GM21717 (cell line): ENCODE data around the gene CPSF6.
"Not testable (repeated sequence)": the region's sequence is repeated elsewhere in the genome, so short reads cannot be mapped to it uniquely, and the experiment has no call there.

ENCODE experiments used
- ATAC-seq: cut with Tn5 transposase; IDR thresholded peaks from one replicate; pipeline ENCODE4 v1.9.1; 2021; ENCODE audit warnings: mild to moderate bottlenecking, moderate library complexity; ENCODE audit not compliant: unreplicated experiment

The CPSF6 gene, protein sequence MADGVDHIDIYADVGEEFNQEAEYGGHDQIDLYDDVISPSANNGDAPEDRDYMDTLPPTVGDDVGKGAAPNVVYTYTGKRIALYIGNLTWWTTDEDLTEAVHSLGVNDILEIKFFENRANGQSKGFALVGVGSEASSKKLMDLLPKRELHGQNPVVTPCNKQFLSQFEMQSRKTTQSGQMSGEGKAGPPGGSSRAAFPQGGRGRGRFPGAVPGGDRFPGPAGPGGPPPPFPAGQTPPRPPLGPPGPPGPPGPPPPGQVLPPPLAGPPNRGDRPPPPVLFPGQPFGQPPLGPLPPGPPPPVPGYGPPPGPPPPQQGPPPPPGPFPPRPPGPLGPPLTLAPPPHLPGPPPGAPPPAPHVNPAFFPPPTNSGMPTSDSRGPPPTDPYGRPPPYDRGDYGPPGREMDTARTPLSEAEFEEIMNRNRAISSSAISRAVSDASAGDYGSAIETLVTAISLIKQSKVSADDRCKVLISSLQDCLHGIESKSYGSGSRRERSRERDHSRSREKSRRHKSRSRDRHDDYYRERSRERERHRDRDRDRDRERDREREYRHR

DNA sequence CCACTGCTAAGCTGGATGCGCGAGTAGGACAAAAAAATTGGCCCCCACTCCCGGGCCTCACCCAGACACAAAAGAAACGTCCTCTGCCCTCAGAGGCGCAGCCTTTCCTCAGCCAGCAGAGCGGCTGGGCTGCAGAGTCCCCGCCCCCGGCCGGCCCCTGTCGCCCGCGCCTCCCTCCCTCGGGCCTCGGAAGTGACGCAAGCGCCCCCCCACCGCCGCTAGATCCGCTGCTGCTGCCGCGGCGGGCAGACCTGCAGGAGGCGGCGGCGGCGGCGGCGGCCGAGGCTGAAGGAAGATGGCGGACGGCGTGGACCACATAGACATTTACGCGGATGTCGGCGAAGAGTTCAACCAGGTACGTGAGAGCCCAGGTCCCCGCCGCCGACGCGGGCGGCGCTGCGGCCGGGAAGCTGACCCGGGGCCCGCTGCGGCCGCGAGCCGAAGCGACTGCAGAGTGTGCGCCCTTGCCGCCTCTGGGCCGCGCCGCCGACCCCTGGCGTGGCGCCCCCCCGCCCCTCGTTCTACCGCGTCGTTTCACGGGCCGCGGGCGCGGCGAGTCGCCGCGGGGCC is at the start of gene CPSF6:
CPSF6 (plus strand) TSS at position 218 of the 570 bp plus-strand sequence; CDS start at position 296, 78 bp downstream.
- peak; percentile 92 for ATAC-seq

DNA sequence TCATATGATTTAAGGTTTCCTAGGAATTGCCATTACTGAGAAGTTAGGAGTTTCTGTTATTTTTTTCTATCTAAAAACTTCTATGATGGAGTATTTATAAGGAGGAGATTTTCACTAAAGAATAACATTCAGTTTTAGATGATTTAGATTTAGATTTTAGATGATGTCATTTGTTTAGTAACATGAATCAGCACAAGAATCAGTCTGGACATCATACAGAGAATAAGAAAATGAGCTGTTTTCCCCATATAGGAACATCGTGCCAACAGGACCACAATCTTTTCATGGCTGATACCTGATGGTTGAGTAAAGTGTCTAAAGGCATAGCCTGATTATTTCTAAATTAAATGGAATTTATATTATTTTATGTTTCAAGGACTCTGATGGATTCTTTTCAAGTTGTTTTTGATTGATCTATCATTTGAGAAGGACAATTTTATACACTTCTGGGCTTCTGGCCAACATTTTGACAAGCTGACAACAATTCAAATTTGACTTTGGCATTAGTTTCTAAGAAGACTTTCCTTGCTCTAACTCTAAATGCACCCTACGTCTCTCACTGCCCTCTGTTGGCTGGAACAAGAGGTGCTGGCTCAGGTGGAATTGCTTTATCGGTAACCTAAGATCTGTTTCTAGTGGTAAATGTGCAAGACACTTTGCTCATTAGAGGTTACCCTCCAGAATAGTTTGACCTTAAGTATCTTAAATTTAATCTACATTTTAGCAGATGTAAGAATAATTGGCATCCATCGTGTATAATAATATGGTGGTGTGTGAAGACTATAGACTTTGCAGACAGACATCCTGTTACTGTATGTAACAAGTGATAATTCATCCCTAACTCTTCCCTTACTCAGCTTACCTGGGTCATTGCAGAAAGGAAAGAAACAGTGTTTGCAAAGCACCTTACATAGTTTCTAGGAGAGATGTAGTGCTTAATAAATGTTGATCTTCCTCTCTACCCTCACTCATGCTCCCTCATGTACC is 42.8 kb upstream of the CPSF6 start:
- no peak for ATAC-seq

DNA sequence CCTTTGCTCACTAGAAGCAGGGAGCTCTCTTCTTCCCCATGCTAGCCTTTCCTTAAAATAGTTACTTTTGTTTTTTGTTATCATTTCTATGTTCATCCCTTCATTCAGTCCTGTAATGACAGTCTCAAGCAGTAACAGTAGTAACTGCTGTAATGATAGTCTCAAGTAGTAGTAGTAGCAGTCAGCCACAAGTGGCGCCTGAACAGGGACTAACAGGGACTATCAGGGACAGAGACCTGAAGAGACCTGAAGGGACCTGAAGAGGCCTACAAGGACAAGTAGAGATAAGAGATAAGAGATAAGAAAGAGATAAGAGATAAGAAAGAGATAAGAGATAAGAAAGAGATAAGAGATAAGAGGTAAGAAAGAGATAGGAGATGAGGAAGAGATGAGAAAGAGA is 39.4 kb upstream of the CPSF6 start:
- ATAC-seq: not testable (repeated sequence)

DNA sequence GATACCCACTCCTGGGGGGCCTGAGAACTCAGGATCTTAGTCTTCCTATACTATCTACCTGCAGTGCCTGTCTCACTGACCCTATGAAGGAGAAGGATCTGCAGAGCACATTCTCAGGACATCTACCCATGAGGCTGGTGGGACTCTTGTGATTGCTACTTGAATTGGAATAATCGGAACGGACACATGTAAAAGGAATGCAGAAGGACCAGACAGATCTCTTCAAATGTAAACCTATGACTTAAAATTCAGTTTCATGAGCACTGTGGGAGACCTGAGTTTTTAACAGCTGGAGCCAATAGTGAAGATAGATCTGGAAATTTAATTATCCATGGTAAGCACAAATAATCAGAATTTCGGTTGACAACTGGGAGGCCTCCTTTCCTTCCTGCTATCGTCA is 35.2 kb upstream of the CPSF6 start:
- ATAC-seq: no peak

DNA sequence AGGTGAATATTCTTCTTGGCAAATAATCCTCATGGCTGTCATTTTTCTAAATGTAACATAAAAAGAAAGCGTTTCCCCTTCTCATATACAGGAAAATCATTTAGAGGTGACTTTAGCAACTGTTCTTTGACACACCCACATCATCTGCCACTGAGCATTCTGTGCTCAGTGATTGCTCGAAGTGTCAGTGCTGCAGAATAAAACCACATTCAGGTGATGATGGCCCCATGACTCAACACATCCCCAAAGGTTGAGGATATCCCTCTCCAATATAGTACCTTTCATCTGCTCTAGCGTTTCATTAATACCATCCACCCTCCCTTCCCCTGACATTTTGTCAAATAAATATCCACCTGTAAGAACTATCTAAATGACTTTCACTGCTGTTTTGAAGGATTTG is 28.7 kb upstream of the CPSF6 start:
- ATAC-seq: no peak

DNA sequence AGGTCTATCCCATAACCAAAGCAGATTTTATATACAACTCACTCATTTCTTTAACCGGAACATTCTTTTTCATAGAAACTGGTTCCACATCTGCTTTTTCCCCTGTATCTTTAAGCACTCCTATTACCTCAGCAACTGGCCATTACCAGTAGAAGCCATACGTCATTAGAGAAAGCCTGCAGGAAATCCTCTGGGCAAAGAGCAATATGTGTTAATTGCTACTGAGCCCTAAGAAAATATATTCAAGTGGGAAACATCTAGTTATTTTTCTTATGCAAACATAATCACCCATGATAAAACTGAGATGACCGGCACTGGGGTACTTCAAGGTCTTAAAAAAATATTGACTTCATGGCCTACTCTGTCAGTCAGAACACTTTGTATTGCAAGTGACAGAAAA is 28.2 kb upstream of the CPSF6 start:
- ATAC-seq: no peak

DNA sequence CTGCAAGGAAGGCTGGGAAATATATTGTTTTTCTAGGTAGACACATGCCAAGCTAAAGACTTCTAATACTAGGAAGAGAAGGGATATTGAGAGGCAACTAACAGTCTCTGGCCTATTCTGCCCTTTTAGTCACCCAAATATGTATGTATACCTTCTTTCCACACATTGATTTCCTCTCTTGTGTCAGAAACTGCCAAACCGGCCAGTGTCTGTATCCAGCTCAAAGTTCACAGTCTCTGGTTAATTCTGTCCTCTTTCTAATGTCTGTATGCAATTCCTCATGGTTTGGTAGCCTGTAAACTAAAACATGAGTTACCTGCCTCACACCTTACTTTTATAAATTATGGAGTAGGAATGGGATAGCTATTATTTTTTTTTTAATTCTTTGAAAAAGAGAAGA is 25.2 kb upstream of the CPSF6 start:
- ATAC-seq: no peak

DNA sequence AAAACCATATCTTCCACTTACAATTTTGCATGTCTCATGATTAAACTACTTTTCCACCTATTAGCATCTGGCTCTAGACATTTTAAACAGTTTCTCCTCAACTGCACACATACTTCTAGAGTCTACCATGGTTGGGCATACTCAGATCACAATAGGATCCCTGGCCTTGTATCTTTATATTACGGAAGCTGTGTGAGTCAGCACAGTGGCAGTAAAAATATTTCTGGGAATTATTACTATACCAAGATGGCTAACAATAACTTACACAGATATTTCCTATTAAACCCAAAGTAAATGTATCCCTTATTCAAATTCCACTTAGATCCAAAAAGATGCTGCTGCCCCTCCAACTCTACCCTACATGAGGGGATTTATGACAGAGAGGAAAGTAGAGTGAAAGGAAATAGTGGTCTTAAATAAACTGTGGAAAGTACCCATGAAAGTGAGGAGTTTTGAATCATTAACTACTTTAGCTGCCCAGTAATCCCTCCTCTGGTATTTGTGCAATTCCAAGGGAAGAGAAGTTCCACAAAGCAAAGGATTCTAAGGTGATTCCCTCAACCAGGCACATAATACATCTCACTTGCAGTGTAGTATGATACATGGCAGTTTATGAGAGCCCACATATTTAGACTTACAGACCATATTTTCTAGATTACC is 14.0 kb upstream of the CPSF6 start:
- ATAC-seq: no peak

DNA sequence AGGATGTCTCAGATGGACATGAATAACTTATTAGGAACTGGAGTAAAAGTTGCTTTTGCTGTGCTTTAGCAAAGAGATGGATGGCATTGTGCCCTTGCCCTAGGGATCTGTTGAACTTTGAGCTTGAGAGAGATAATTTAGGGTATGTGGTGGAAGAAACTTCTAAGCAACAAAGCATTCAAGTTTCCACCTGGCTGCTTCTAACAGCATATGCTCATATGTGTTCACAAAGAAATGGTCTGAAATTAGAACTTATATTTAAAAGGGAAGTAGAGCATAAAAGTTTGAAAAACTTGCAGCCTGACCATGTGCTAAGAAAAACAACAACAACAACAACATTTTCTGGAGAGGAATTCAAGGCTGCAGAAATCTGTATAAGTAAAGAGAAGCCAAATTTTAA is 7.9 kb upstream of the CPSF6 start:
- ATAC-seq: no peak

DNA sequence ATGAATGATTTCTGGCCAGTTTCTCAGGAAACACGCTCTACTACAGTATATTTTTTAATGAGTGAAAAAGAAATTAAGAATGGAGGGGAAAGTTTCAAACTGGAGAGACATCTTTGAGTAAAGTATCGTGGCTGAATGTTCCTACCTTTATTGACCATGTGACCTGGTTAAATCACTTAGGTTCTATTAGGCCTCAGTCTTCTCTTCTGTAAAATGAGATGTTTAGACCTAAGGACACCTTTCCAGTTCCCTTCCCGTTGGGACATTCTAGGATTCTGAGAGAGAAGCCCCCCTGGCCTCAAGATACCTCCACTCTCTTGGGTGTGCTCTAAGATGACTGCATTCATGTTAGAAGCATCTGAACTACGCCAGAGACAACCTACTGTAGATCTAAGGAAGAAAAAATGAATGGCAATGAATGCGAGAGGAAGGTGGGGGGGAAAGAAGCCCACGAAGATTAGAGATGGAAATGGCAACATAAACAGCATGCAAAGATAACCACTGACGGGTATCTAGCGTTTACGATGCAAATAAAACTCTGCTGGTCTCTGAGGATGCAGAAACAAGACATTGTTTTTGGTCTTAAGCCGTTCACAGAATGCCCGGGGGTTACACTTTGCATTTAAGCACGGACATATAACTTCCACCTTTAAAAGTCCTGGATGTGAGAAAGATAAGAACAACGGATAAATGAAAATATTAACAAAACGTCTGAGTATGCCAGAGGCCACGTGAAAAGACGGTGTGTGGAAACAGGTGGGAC is 599 bp upstream of the CPSF6 start:
- ATAC-seq: peak; percentile 0

DNA sequence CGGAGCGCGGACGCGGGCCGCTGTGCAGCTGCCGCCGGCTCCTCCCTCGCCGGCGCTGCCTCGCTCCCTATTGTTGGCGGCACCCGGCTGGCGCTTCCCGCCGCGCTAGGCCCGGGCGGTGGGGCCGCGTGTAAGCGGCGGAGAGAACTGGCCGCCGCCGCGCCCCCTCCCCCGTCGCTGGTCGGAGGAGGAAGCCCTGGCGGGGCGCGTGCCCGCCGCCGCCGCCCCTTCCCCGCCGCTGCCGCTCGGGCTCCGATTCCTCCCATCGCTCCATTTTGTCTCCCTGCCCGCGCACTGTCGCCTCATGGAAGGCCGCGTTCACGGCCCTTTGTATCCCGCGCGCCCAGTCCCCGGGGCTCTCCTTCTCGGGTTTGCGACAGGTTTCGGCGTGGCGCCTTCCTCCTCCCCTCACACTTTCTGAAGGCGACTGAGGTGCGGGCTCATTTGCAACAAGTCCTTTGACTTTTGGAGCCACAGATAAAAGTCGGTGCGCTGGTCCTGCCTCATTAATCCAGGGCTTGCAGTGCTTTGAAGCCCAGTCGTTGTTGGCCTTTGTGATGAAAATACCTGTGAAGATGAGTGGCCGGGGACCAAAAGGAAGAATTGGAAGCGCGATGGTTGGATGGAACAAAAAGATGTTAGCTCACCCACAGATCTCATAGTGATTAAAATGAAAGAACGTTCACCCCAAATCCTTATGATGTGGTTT is 707 bp downstream of the CPSF6 start:
- ATAC-seq: peak; percentile 24

DNA sequence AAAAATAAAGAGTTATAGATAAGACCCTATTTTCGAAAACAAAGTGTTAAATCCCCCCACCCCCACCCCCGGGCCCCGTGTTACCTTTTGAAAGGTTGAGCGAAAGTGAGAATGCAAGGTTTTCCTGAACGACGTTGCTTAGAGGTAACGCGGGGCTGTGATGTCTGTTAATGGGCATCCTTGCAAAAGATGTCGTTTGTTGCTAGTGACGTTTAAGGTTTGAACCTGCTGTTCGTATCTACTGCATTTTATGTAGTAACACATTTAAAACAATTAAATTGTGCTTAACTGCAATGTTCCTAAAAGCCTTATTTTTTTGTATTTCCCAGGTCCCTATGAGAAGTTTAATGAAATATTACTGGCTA is 1.2 kb downstream of the CPSF6 start:
- no peak for ATAC-seq

DNA sequence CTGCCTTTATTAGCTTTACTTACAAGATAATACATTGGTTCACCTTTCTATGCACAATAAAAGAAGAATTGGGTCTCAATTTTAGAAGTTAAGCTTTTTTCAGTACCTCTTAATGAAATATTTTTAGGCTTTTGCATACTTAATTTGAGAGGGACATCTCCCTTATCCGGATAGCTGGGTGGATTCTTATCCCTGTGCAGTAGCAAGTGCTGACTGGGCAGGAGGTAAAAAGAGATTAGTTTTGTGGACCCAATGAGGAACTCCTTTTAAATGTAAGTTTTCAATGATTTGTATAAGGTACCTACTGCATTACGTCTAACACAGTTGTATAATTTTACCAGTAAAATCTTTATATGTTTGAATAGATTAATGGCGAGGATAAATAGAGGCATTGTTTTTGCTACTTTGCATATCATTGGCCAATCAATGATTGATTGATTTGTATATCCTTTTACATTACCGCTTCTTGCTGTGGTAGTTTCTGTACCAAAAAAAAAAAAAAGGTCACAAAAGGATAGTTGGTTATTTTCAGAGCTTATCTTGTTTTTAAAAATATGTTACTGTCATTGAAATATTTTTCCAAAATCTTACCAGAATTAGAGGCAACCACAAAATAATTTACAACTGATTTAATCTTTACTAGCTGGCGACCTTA is 2.2 kb downstream of the CPSF6 start:
- no peak for ATAC-seq

DNA sequence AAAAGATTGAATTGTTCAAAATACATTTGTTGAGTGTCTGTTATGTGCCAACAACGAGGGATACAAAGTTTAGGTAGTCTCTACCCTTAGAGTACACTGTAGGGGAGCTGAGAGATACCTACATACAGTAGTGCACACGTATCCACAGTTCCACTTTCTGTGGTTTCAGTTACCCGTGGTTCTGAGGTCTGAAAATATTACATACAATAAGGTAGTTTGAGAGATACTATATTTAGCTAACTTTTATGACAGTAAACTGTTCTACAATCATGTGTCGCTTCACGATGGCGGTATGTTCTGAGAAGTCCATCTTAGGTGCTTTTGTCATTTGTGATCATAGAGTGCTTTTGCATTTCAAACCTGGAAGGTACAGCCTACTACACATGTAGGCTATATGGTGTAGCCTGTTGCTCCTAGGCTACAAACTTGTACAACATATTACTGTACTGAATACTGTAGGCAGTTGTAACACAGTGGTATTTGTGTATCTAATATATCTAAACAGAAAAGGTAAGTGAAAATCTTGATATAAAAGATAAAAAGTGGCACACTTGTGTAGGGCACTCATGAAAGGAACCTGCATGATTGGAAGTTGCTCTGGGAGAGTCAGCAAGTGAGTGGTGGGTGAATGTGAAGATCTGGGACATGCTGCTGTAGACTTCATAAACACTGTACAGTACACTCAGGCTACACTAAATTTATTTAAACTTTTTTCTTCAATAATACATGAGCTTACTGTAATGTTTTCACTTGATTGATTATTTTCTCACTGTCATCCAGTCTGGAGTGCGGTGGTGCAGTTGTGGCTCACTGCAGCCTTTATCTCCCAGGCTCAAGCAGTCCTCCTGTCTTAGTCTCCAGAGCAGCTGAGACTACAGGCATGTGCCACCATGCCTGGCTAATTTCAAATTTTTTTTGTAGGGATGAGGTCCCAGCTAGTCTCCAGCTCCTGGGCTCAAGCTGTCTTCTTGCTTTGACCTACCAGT is 4.0 kb downstream of the CPSF6 start:
- ATAC-seq: peak; percentile 48

DNA sequence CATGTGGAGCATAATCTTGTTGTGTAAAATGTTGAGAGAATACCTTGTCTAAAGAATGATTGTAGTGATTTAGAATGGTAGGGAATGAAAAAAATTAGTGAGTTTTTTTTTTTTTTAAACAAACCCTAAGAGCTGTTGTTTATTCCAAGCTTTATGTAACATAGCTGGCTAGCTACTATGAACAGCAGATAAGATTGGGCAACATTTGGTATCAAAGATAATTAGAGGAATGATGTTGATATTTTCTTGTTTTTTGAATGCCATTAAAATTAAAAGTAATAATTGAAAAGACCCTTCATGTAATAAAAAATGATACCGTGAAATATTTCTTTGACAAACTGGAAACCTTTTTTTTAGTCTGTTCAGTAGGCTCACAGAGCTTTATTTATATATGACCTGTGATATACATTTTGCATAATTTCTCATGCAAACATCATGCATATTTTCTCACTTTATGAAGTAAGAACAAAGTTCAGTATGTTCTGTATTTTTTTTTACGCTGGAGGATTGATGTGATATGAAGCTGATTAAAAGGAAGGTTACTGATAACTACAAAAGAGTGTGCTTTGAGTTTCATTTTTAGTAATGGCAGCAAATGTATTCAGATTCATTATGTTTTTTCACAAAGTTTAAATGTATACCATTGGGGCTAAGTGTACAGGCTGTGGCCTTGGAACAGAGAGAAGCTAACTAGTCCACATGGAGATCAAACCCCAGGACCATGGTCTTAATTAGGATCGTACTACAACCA is 8.1 kb downstream of the CPSF6 start:
- no peak for ATAC-seq

DNA sequence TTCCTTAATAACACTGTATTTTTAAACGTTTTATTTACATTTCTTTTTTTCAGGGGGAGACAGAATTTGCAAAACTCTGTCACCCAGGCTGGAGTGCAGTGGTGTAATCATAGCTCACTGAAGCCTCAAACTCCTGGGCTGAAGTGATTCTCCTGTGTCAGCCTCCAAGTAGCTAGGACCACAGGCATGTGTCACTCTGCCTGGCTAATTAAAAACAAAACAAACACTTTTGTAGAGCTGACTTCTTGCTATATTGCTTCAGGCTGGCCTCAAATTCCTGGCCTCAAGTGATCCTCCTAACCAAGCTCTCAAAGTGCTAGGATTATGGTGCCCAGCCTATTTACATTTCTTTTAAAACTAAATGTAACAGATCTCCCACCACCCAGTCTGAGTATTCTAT is 12.7 kb downstream of the CPSF6 start:
- ATAC-seq: no peak

DNA sequence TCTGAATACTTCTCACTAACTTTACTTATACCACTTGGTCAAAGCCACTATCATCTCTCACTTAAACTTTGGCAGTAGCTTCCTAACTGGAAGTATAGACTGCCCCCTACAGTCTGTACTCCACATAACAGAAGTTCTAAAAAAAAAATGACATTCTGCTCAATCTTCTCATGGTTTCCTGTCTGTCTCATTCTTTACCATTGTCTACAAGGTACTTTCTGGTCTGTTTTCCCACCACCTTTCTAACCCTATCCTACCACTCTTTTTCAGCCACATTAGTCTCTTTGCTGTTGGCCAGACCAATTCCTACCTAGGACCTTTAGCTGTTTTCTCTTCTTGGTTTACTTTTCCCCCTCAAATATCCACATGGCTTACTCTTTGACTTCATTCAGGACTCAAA is 14.7 kb downstream of the CPSF6 start:
- no peak for ATAC-seq
